Breast epithelium (tissue), 4 donors: ENCODE measurements around the gene PLCXD1. TPM values are rescaled to one million over a fixed set of nuclear protein-coding genes. Genes with fewer than 3 reads are reported as not detected.
"Not testable (repeated sequence)": the region's sequence is repeated elsewhere in the genome, so short reads cannot be mapped to it uniquely, and the experiment has no call there.

Experiments used
- DNase-seq, 2 donors: peaks; one replicate each; pipeline ENCODE4 v3.0.0-alpha.2; 2019; ENCODE audit warnings: low spot score in 2 of 2
- H3K27ac ChIP-seq, 2 donors: fragments of 200-600 bp; sonication (generic) in 1 of 2; one replicate each; pipeline ENCODE4 v1.5.1; 2016 to 2019; ENCODE audit warnings: mild to moderate bottlenecking in 1 of 2
- H3K27me3 ChIP-seq, 2 donors: fragments of 200-600 bp; sonication (generic) in 1 of 2; one replicate each; pipeline versions ENCODE4 v1.5.1 to v1.6.0; 2017 to 2019; ENCODE audit warnings: control low read depth in 1 of 2, mild to moderate bottlenecking in 1 of 2
- H3K36me3 ChIP-seq: fragments of 200-600 bp; one replicate; pipeline ENCODE4 v1.5.1; 2019
- H3K4me1 ChIP-seq, 2 donors: fragments of 200-600 bp; sonication (generic); one replicate each; pipeline ENCODE4 v1.5.1; 2016 to 2019; ENCODE audit warnings: control low read depth in 1 of 2
- H3K4me3 ChIP-seq, 3 donors: fragments of 200-600 bp; sonication (generic); 1 replicate in 2 of 3; 2 replicates in 1 of 3; pipeline ENCODE4 v1.5.1; 2016 to 2019; ENCODE audit warnings: mild to moderate bottlenecking in 3 of 3, moderate library complexity in 2 of 3
- H3K9me3 ChIP-seq, 2 donors: fragments of 200-600 bp; sonication (generic) in 1 of 2; one replicate each; pipeline ENCODE4 v1.5.1; 2016 to 2019; ENCODE audit warnings: control low read depth in 1 of 2
- POLR2A ChIP-seq: fragments of 450-650 bp; IDR thresholded peaks from one replicate; pipeline ENCODE4 v1.6.1; 2016; ENCODE audit warnings: antibody characterized with exemption, mild to moderate bottlenecking, moderate library complexity
- POLR2AphosphoS5 ChIP-seq, 3 donors: sonication (generic); formaldehyde crosslinking; IDR thresholded peaks; one replicate each; pipeline ENCODE4 v1.6.1; 2017; ENCODE audit warnings: antibody characterized with exemption in 3 of 3
- intact Hi-C: fragments of 100-400 bp; cut with DNase I; formaldehyde crosslinking; loops from one replicate; pipeline ENCODE4 v1.15.1; 2023; ENCODE audit warnings: low total_unique reads
- total RNA-seq, 3 donors: library from RNA; depleted of rRNA; stranded (reverse); fragments of >200 nt; gene quantifications; one replicate each; pipeline ENCODE4 v1.1.0, GENCODE V29; 2016
- TF ChIP-seq, protein P1 (sequence below), 3 donors: fragments of 450-650 bp; IDR thresholded peaks; one replicate each; pipeline ENCODE4 v1.5.1; 2016 to 2017; ENCODE audit warnings: antibody characterized with exemption in 3 of 3, mild to moderate bottlenecking in 3 of 3, moderate library complexity in 3 of 3

Gene PLCXD1
- total RNA-seq, 3 donors from 2014 or later = 10.5 to 15.5 (median 12.3) TPM

DNA sequence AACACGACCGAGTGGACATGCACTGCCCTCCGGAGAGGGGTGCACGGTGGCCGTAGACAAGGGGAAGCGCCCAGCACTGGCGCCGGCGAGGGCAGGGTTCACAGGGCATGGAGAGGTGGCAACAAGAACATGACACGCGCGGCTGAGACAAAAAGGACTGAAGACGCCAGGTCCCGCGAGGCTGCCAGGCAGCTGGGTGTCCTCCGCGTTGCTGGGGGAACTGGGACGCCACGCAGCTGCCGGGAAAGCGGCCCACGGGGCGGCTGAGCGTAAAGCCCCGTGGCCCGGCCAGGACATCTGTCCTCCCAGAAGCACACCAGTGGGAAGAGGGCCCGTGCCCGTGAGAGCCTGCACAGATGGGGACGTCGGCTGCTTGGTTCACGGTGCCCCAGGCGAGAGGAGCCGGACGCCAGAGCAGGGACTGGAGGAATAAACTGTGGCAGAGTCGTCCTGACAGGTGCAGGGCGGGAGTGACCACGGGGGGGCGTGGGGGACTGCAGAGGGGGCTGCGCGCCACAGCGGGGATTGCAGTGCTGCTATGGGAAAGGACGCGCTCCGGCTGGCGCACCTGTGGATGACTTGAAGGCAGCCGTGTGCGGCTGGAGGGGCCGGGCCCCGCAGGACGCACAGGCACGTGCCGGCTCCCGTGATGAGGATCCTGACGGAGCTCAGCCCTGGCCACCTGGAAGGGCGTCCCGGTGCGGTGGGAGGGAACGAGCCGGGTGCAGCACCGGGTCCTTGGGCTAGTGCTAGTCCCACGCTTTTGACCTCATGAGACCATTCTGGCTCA is 69.5 kb downstream of the PLCXD1 start:
- H3K27ac ChIP-seq = no peak overlapping the region
- no peaks in the 10 kb centered on the region for H3K27me3 ChIP-seq
- no peaks in the 10 kb centered on the region for H3K9me3 ChIP-seq
- DNase-seq = no peak
- H3K4me3 ChIP-seq = no peak overlapping the region
- intact Hi-C loops = no loop called here
- H3K4me1 ChIP-seq = no peaks in the 10 kb centered on the region
- TF ChIP-seq POLR2A (no peak), POLR2AphosphoS5 (IDR thresholded peaks at IDR 0.05) (no peak)
- TF ChIP-seq, protein P1, sequence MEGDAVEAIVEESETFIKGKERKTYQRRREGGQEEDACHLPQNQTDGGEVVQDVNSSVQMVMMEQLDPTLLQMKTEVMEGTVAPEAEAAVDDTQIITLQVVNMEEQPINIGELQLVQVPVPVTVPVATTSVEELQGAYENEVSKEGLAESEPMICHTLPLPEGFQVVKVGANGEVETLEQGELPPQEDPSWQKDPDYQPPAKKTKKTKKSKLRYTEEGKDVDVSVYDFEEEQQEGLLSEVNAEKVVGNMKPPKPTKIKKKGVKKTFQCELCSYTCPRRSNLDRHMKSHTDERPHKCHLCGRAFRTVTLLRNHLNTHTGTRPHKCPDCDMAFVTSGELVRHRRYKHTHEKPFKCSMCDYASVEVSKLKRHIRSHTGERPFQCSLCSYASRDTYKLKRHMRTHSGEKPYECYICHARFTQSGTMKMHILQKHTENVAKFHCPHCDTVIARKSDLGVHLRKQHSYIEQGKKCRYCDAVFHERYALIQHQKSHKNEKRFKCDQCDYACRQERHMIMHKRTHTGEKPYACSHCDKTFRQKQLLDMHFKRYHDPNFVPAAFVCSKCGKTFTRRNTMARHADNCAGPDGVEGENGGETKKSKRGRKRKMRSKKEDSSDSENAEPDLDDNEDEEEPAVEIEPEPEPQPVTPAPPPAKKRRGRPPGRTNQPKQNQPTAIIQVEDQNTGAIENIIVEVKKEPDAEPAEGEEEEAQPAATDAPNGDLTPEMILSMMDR (IDR thresholded peaks at IDR 0.05) = no peak
- no peaks in the 10 kb centered on the region for H3K36me3 ChIP-seq

DNA sequence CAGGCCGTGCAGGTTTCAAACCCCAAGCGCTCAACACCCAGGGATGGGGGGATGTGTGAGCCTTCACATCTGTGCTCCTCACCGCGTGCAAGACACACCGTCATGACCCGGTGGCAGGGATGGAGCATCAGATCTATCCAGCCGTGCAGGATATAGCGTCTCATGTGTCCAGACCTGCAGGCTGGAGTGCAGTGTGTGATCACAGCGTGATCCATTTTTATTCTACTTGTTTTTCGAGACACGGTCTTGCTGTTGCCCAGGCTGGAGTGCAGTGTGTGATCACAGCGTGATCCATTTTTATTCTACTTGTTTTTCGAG is 70.1 kb downstream of the PLCXD1 start:
- H3K4me1 ChIP-seq, H3K4me3 ChIP-seq, H3K27ac ChIP-seq, H3K36me3 ChIP-seq, H3K27me3 ChIP-seq, intact Hi-C loops, H3K9me3 ChIP-seq, DNase-seq: not testable (repeated sequence)

DNA sequence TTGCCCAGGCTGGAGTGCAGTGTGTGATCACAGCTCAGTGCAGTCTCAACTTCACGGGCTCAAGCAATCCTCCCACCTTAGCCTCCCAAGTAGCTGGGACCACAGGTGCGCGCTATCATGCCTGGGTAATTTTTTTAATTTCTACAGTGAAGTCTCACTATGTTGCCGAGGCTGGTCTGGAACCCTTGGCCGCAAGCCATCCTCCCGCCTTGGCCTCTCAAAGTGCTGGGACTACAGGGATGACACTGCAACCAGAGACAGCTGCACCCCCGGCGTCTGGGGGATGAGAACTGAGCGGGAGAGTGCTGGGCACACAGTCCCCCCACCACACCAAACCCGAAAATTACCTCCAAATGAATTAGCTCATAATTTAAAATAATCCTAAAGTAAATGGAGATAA is 70.6 kb downstream of the PLCXD1 start:
- no peaks in the 10 kb centered on the region for H3K9me3 ChIP-seq
- H3K27me3 ChIP-seq = no peaks in the 10 kb centered on the region
- H3K36me3 ChIP-seq = no peaks in the 10 kb centered on the region
- H3K4me3 ChIP-seq = no peak overlapping the region
- TF ChIP-seq, protein P1 (IDR thresholded peaks at IDR 0.05) = no peak
- TF ChIP-seq POLR2A (no peak), POLR2AphosphoS5 (IDR thresholded peaks at IDR 0.05) (no peak)
- DNase-seq = no peak
- no peak overlapping the region for H3K27ac ChIP-seq
- intact Hi-C loops = no loop called here
- no peaks in the 10 kb centered on the region for H3K4me1 ChIP-seq

DNA sequence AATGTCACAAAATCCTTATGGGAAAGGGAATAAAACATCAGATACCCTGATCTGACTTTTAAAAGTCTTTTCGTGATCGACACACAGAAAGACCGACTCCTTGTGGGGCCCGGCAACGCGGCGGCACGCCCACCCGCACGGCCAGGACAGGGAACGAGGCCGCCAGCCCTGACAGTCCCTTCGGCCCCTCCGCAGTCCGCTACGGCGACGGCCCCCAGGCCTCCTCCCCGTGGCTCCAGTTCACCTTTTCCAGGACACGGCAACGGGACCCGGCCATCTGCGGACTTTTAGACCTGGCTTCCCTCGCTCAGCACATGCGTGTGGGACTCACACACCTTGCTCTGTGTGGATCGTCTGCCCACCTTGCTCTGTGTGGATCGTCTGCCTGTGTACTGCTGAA is 71.0 kb downstream of the PLCXD1 start:
- intact Hi-C loops = no loop called here
- Histone ChIP-seq H3K4me1 (no peaks in the 10 kb centered on the region), H3K9me3 (no peaks in the 10 kb centered on the region), H3K36me3 (no peaks in the 10 kb centered on the region), H3K4me3 (no peak overlapping the region), H3K27ac (no peak overlapping the region), H3K27me3 (no peaks in the 10 kb centered on the region)
- DNase-seq = no peak
- TF ChIP-seq POLR2A = no peak
- TF ChIP-seq POLR2AphosphoS5 (IDR thresholded peaks at IDR 0.05) = no peak
- TF ChIP-seq, protein P1 (IDR thresholded peaks at IDR 0.05) = no peak

DNA sequence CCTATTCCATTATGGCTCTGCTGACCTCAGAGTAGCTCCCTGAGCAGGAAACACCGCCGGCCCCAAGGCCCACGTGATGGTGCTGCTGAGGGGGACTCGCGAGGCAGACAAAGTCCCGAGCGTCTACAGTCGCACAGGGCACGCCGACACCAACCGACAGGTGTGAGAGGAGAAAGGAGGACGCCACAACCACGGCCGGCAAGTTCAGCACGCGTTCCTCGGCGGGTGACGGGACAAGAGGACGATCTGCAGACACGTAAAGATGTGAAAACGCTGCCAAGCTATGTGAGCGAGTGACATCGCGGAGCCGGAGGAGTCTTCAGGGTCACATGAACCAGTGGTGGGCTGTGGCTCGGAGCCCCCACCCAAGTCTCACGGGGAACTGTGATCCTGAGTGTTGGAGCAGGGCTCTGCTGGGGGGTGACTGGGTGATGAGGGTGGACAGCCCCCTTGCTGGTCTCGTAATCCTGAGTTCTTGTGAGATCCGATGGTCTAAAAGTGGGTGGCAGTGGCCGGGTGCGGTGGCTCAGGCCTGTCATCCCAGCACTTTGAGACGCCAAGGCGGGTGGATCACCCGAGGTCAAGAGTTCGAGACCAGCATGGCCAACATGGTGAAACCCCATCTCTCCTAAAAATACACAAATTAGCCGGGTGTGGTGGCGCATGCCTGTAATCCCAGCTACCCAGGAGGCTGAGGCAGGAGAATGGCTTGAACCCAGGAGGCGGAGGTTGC is 71.6 kb downstream of the PLCXD1 start:
- no peak for TF ChIP-seq POLR2AphosphoS5 (IDR thresholded peaks at IDR 0.05)
- TF ChIP-seq POLR2A = no peak
- TF ChIP-seq, protein P1 (IDR thresholded peaks at IDR 0.05) = no peak
- intact Hi-C loops = no loop called here
- Histone ChIP-seq H3K36me3 (no peaks in the 10 kb centered on the region), H3K4me1 (no peaks in the 10 kb centered on the region), H3K9me3 (no peaks in the 10 kb centered on the region), H3K27ac (no peak overlapping the region), H3K27me3 (no peaks in the 10 kb centered on the region), H3K4me3 (no peak overlapping the region)
- DNase-seq = no peak

Other genes with a start within 250 kb of the PLCXD1 start
- 10 to 100 TPM; 25.5 to 45.9 (median 27.2) TPM for gene GTPBP6, start 37.4 kb downstream of the PLCXD1 start, total RNA-seq
- gene PPP2R3B, start 105.5 kb downstream of the PLCXD1 start, total RNA-seq = 10 to 100 TPM; 10.4 to 23.3 (median 23.1) TPM